ENCODE results near the gene FBXO24.

GRCh38 chr7:100614308-100614861 is 28.3 kb downstream of the FBXO24 start:
- TF ChIP-seq CTCF (IDR thresholded peaks at IDR 0.05), result no peak
- no peak for TF ChIP-seq POLR2A (IDR thresholded peaks at IDR 0.05)
- TF ChIP-seq POLR2AphosphoS5 (IDR thresholded peaks at IDR 0.05), result no peak

All from prostate gland (tissue), 2 donors.